ENCODE data around the gene TRIM44. TPM values are rescaled to one million over a fixed set of nuclear protein-coding genes. Genes with fewer than 3 reads are reported as not detected.

TRIM44 gene, protein sequence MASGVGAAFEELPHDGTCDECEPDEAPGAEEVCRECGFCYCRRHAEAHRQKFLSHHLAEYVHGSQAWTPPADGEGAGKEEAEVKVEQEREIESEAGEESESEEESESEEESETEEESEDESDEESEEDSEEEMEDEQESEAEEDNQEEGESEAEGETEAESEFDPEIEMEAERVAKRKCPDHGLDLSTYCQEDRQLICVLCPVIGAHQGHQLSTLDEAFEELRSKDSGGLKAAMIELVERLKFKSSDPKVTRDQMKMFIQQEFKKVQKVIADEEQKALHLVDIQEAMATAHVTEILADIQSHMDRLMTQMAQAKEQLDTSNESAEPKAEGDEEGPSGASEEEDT
- 67.4 and 71.1 TPM in 2 replicates for total RNA-seq
- long read RNA-seq, full-length matches to known transcripts, result 3 of 29 reads
- long read RNA-seq, partial matches to known transcripts, result 2 of 29 reads
- long read RNA-seq, other reads (novel, unspliced or antisense), result 24 of 29 reads

DNA sequence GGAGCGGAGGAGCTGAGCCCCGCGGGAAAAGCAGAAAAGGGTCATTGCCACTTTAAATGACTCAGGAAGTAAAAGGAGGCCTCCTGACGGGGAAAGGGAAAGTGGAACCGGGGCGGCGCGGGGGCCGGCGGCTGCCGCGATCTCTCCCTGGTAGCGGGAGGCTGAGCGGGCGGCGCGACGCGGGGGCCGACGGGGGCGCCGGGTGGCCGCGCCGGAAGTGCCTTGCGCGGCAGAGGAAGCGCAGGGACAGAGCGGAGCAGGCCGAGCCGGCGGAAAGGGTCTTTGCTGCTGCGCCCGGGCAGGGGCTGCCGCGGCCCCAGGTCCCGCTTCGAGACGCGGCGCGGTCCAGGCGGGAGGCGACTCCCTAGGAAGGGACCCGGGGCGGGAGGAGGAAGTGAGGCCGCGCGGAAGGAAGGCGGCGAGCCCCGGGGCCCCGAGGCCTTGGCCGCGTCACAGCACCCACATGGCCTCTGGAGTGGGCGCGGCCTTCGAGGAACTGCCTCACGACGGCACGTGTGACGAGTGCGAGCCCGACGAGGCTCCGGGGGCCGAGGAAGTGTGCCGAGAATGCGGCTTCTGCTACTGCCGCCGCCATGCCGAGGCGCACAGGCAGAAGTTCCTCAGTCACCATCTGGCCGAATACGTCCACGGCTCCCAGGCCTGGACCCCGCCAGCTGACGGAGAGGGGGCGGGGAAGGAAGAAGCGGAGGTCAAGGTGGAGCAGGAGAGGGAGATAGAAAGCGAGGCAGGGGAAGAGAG lies at the start of gene TRIM44:
TRIM44 (plus strand) TSS at position 127 of the 759 bp plus-strand sequence; CDS start at position 464, 337 bp downstream.
- DNase-seq (ENCODE audit: low read depth, low spot score), result peak; percentile 61
- TF ChIP-seq, protein P1, sequence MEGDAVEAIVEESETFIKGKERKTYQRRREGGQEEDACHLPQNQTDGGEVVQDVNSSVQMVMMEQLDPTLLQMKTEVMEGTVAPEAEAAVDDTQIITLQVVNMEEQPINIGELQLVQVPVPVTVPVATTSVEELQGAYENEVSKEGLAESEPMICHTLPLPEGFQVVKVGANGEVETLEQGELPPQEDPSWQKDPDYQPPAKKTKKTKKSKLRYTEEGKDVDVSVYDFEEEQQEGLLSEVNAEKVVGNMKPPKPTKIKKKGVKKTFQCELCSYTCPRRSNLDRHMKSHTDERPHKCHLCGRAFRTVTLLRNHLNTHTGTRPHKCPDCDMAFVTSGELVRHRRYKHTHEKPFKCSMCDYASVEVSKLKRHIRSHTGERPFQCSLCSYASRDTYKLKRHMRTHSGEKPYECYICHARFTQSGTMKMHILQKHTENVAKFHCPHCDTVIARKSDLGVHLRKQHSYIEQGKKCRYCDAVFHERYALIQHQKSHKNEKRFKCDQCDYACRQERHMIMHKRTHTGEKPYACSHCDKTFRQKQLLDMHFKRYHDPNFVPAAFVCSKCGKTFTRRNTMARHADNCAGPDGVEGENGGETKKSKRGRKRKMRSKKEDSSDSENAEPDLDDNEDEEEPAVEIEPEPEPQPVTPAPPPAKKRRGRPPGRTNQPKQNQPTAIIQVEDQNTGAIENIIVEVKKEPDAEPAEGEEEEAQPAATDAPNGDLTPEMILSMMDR (conservative IDR thresholded peaks at IDR 0.05), result no peak
- H3K27me3 Mint-ChIP-seq (ENCODE audit: low read depth), result peaks cover 23% of the 10 kb centered on the region
- peak within 1 kb of the TSS; percentile 90 for H3K27ac Mint-ChIP-seq (ENCODE audit: unreplicated experiment)
- H3K36me3 Mint-ChIP-seq (ENCODE audit: low read depth), result peaks cover 43% of the 10 kb centered on the region
- H3K4me3 Mint-ChIP-seq, result peak within 1 kb of the TSS; percentile 93
- H3K4me1 Mint-ChIP-seq, result peaks cover 39% of the 10 kb centered on the region
- peaks cover 27% of the 10 kb centered on the region for H3K9me3 Mint-ChIP-seq

DNA sequence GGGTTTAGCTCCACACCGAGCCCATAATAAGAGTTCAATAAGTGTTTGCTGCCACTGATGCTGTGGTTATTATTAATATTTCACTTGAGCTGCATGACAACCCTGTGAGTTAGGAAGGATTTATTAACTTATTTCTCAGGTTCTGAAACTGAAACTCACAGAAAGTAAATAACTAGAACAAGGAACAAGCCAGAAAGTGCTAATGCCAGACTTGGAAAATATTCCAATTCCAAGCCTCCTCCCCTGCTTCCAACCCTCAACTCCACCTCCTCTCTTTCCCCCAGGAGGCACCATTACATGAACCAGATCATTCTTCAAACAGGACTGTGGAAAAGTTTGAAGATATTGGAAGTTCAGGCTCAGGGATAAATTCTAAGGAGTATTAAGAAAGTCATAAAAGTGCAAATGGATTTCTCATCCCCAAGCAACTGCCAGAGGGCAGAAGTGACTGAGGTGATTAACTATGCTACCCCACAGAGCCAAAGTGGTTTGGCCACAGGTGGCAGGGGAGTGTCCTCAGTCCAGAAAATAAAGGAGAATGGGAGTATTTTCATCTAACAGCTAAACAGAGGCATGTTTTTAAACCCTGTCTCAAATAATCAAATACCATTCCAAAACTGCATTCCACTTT lies 47.5 kb upstream of the TRIM44 start:
- Mint-ChIP-seq H3K36me3 (ENCODE audit: low read depth) (peaks cover 2% of the 10 kb centered on the region), H3K27ac (ENCODE audit: unreplicated experiment) (no peak overlapping the region), H3K27me3 (ENCODE audit: low read depth) (peaks cover 44% of the 10 kb centered on the region), H3K4me1 (peaks cover 10% of the 10 kb centered on the region), H3K9me3 (no peaks in the 10 kb centered on the region), H3K4me3 (no peak overlapping the region)
- no peak for DNase-seq (ENCODE audit: low read depth, low spot score)
- TF ChIP-seq, protein P1 (conservative IDR thresholded peaks at IDR 0.05), result no peak

DNA sequence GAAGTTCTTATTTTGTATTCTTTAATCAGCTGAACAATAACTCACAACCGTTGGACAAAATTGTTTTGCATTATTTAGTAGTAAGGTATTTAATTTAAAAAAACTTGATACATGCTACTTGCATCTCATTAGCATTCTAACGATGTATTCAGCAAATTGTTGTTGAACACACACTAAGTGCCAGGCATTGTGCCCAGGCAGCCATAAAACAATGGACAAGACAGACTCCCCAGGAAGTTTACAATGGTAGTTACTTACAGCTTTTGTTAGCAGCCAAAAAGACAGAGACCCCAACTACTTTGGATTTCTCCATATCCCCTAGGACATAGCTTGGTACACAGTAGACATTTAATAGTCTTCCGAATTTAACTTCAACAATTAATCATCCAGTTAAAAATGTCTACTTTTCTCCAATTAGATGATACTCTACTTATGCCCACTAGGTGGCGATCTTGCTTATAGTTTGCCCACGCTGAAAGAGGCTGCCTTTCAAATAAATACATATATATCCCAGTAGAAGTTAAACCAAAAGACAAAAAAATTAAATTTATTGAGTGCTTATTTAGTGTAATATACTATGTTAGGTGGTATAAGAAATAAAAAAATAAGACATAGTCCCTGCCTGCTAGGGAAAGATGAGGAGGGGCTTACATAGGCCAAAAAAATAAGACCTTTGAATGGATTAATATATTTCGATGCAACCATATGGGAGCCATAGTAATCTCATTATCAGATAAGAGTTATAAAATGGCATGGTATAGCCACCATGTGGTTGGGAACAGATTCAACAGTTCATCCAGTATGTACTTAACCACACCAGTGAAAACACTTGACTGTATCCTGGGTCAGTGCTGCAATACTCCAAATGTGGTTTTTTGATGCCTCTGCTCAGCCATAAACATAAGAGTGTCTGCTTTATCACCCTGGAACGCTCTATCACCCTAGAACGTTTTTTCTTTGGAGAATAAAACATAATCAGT lies 46.4 kb upstream of the TRIM44 start:
- no peak overlapping the region for H3K27ac Mint-ChIP-seq (ENCODE audit: unreplicated experiment)
- H3K36me3 Mint-ChIP-seq (ENCODE audit: low read depth), result peaks cover 5% of the 10 kb centered on the region
- H3K9me3 Mint-ChIP-seq, result no peaks in the 10 kb centered on the region
- no peak for DNase-seq (ENCODE audit: low read depth, low spot score)
- TF ChIP-seq, protein P1 (conservative IDR thresholded peaks at IDR 0.05), result peak; percentile 94
- peak overlapping the region; percentile 73 for H3K4me3 Mint-ChIP-seq
- H3K4me1 Mint-ChIP-seq, result peaks cover 22% of the 10 kb centered on the region
- peaks cover 33% of the 10 kb centered on the region for H3K27me3 Mint-ChIP-seq (ENCODE audit: low read depth)

DNA sequence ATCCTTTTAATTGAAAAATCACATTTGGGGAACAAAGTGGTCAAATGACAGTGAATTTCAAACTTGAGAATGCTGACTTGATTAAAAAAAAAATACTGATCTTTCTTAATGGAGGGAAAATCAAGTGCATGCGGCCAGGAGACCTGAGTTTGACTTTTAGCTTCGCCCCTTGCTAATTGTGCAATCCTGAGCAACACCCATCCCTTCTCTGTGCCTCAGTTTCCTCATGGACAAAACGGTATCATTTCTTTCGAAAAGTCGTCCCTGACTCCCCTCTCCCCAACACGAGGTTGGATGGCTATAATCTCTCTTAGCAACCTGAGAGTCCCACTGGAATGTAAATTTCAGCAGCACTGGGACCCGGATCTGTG lies 45.3 kb upstream of the TRIM44 start:
- peak overlapping the region; percentile 86 for H3K27ac Mint-ChIP-seq (ENCODE audit: unreplicated experiment)
- H3K4me1 Mint-ChIP-seq, result peaks cover 32% of the 10 kb centered on the region
- peaks cover 7% of the 10 kb centered on the region for H3K36me3 Mint-ChIP-seq (ENCODE audit: low read depth)

More for the DNA sequence above, 45.3 kb upstream of the TRIM44 start:
- TF ChIP-seq, protein P1 (conservative IDR thresholded peaks at IDR 0.05), result no peak
- Mint-ChIP-seq H3K4me3 (peak overlapping the region; percentile 95), H3K9me3 (no peaks in the 10 kb centered on the region), H3K27me3 (ENCODE audit: low read depth) (peaks cover 24% of the 10 kb centered on the region)
- no peak for DNase-seq (ENCODE audit: low read depth, low spot score)
